Thoracic aorta (tissue), 2 donors: ENCODE results near the gene GCNT2. TPM values are rescaled to one million over a fixed set of nuclear protein-coding genes. Genes with fewer than 3 reads are reported as not detected.
"Not testable (repeated sequence)": the region's sequence is repeated elsewhere in the genome, so short reads cannot be mapped to it uniquely, and the experiment has no call there.

Source experiments
- ATAC-seq: fragments of 150-250 bp; one replicate; pipeline ENCODE4 v1.8.0; 2017; ENCODE audit warnings: low read depth; ENCODE audit not compliant: insufficient number of reproducible peaks, low FRiP score
- DNase-seq: peaks from one replicate; pipeline ENCODE4 v3.0.0-alpha.2; 2020; ENCODE audit warnings: low spot score
- H3K27ac ChIP-seq, 2 donors: fragments of 200-600 bp; sonication (generic); 1 replicate in 1 of 2; 2 replicates in 1 of 2; pipeline ENCODE4 v1.5.1; 2016; ENCODE audit warnings: mild to moderate bottlenecking in 2 of 2, moderate library complexity in 2 of 2
- H3K27me3 ChIP-seq: fragments of 200-600 bp; sonication (generic); replicated peaks from 2 replicates; pipeline ENCODE4 v1.6.0; 2016; ENCODE audit warnings: mild to moderate bottlenecking; ENCODE audit not compliant: insufficient read depth
- H3K36me3 ChIP-seq: fragments of 200-600 bp; sonication (generic); one replicate; pipeline ENCODE4 v1.5.1; 2016
- H3K4me1 ChIP-seq, 2 donors: fragments of 200-600 bp; sonication (generic); 1 replicate in 1 of 2; 2 replicates in 1 of 2; pipeline versions ENCODE4 v1.5.1 to v1.6.0; 2016; ENCODE audit warnings: low read depth in 2 of 2, mild to moderate bottlenecking in 1 of 2; ENCODE audit not compliant: control insufficient read depth in 1 of 2
- H3K4me3 ChIP-seq: fragments of 200-600 bp; sonication (generic); 2 replicates; pipeline ENCODE4 v1.5.1; 2016; ENCODE audit warnings: mild to moderate bottlenecking
- H3K9me3 ChIP-seq: fragments of 200-600 bp; sonication (generic); 2 replicates; pipeline ENCODE4 v1.5.1; 2016
- total RNA-seq, 2 donors: library from RNA; depleted of rRNA; stranded (reverse); fragments of >200 nt; gene quantifications; one replicate each; pipeline versions ENCODE4 v1.1.0 to v1.2.3, GENCODE V29; 2016
- TF ChIP-seq, protein P1 (sequence below): fragments of 200-600 bp; sonication (generic); IDR thresholded peaks from one replicate; pipeline ENCODE4 v1.5.1; 2019; ENCODE audit warnings: antibody characterized with exemption

The GCNT2 gene
- total RNA-seq, 2 donors from 2014 or later: 29.1 to 44.9 TPM

DNA sequence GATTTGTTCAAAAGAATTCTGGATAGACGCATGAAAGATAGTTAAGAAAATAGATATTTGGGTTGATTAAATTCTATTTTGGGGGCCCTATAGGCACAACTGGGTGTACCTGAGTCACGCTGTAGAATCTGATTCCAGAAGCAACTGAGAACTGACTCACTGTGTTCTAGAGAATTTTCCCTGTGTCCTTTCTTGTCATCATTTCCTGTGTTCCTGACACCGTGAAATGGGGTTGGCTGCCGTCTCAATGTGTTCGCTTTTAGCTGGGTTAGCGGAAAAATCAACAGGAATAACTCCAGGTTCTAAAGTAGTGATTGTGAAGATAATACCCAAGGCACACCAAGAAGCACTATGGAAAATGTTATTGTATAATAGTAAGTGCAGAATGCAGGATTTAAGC lies 5.0 kb downstream of the GCNT2 start:
- H3K36me3 ChIP-seq: no peaks in the 10 kb centered on the region
- H3K27ac ChIP-seq: peak overlapping the region in 1 of 2 donors; percentile 22
- ATAC-seq (no peak), DNase-seq (no peak)
- peaks cover 5 to 43% of the 10 kb centered on the region in 2 donors for H3K4me1 ChIP-seq
- no peak overlapping the region for H3K4me3 ChIP-seq
- no peaks in the 10 kb centered on the region for H3K27me3 ChIP-seq
- H3K9me3 ChIP-seq: no peaks in the 10 kb centered on the region
- TF ChIP-seq, protein P1, sequence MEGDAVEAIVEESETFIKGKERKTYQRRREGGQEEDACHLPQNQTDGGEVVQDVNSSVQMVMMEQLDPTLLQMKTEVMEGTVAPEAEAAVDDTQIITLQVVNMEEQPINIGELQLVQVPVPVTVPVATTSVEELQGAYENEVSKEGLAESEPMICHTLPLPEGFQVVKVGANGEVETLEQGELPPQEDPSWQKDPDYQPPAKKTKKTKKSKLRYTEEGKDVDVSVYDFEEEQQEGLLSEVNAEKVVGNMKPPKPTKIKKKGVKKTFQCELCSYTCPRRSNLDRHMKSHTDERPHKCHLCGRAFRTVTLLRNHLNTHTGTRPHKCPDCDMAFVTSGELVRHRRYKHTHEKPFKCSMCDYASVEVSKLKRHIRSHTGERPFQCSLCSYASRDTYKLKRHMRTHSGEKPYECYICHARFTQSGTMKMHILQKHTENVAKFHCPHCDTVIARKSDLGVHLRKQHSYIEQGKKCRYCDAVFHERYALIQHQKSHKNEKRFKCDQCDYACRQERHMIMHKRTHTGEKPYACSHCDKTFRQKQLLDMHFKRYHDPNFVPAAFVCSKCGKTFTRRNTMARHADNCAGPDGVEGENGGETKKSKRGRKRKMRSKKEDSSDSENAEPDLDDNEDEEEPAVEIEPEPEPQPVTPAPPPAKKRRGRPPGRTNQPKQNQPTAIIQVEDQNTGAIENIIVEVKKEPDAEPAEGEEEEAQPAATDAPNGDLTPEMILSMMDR: no peak

DNA sequence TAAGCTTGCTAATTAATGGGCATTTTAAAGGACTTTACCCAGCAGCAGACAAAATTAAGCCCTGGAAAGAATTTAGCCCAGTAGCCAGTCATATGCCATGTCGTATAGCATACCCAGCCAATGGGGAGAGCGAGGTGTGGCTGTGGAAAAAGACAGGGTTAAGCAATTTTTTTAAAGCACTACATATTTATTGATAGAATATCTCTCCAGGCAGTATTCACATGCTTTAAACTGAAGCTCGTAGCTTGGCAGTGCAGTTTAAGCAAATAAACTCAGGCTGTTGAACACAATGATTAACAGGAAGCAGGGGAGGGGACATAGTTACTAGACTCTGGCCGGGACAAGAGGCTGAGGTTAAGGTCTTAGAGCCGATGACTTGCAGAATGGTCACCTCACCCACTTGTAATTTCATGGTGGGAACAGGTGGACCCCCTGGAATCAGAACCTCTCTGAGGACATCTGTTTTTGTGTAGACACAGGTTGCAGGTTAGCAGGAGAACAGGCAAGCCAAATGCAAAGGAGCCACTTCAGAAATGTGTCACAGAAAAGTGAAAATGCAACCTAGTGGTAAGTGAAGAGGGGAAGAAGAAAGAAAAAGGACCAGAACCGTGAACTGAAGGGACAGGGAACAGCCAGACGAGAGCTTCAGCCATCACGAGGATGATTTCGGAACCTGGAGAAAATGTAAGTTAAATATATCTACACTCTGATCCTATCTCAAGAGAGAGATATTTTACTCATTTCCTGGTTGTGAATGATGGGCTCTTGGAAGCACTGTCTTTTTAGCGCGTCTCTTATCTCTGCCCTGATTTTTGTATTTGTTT lies 7.2 kb downstream of the GCNT2 start:
- Histone ChIP-seq H3K27ac (peak overlapping the region; percentile 86 to 89), H3K27me3 (no peaks in the 10 kb centered on the region), H3K4me1 (peaks cover 20 to 39% of the 10 kb centered on the region in 2 donors), H3K36me3 (no peaks in the 10 kb centered on the region), H3K9me3 (no peaks in the 10 kb centered on the region), H3K4me3 (peak overlapping the region; percentile 72)
- DNase-seq (no peak), ATAC-seq (peak; percentile 34)
- TF ChIP-seq, protein P1: no peak

DNA sequence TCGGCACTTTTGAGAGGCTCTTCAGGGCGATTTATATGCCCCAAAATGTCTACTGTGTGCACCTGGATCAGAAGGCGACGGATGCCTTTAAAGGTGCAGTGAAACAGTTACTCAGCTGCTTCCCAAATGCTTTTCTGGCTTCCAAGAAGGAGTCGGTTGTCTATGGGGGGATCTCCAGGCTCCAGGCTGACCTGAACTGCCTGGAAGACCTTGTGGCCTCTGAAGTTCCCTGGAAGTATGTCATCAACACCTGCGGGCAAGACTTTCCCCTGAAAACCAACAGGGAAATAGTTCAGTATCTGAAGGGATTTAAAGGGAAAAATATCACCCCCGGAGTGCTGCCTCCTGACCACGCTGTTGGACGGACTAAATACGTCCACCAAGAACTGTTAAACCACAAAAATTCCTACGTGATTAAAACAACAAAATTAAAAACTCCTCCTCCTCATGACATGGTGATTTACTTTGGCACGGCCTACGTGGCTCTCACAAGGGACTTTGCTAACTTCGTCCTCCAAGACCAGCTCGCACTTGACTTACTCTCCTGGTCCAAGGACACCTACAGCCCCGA lies 8.2 kb downstream of the GCNT2 start:
- no peak for DNase-seq
- H3K27ac ChIP-seq: peak overlapping the region; percentile 86 to 89
- H3K36me3 ChIP-seq: no peaks in the 10 kb centered on the region
- no peaks in the 10 kb centered on the region for H3K27me3 ChIP-seq
- peak; percentile 48 for ATAC-seq
- H3K9me3 ChIP-seq: no peaks in the 10 kb centered on the region
- H3K4me1 ChIP-seq: peaks cover 28 to 46% of the 10 kb centered on the region in 2 donors
- peak overlapping the region; percentile 72 for H3K4me3 ChIP-seq
- TF ChIP-seq, protein P1: no peak

DNA sequence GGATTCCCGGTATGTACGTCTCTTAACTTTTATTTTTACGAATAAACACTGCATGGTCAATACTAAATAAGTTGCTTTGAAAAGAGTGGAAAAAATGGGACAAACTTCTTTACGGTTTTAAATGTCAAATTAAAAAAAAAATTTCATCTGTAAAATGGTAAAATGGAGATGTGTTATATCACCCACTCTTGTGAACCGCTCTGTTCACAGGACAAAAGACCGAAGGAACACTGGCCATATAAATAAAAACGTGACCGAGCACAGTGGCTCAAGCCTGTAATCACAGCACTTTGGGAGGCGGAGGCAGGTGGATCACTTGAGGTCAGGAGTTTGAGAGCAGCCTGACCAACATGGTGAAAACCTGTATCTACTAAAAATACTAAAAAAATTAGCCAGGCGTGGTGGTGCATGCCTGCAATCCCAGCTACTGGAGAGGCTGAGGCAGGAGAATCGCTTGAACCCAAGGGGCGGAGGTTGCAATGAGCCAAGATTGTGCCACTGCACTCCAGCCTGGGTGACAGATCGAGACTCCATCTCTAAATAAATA lies 8.8 kb downstream of the GCNT2 start:
- peaks cover 34 to 52% of the 10 kb centered on the region in 2 donors for H3K4me1 ChIP-seq
- DNase-seq, H3K36me3 ChIP-seq, H3K27me3 ChIP-seq, ATAC-seq, H3K9me3 ChIP-seq: not testable (repeated sequence)
- H3K4me3 ChIP-seq: peak overlapping the region; percentile 72
- H3K27ac ChIP-seq: peak overlapping the region; percentile 86 to 89

DNA sequence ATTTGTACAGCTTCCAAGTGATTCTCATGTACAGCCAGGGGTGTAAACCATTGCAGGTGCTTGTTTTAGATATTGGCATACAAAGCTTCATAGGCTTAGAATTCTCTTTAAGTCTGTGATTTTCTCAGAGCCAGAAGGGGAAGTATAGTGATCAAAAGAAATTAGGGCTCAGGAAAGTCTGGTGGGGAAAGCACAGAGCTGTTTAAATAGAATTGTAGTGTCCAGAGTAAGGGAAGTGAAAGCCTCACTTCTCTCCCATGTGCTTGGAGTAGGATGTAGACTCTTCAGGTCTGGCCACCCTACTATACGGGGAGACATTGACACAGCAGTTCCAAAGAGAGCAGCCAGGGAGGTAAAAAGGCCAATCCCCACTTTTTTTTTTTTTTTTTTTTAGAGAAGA lies 10.4 kb downstream of the GCNT2 start:
- Histone ChIP-seq H3K27ac (peak overlapping the region; percentile 86 to 89), H3K4me3 (peak overlapping the region; percentile 72), H3K27me3 (no peaks in the 10 kb centered on the region), H3K36me3 (no peaks in the 10 kb centered on the region), H3K4me1 (peaks cover 41 to 64% of the 10 kb centered on the region in 2 donors), H3K9me3 (no peaks in the 10 kb centered on the region)
- ATAC-seq (no peak), DNase-seq (no peak)
- TF ChIP-seq, protein P1: no peak
